ENCODE results near the gene TMEM41B. TPM values are rescaled to one million over a fixed set of nuclear protein-coding genes. Genes with fewer than 3 reads are reported as not detected.
A peak's percentile ranks its signal among the peaks of the same experiment; 100 is the strongest.

The TMEM41B gene
- polyA plus RNA-seq, 3 donors = 5.5 to 11.3 (median 5.9) TPM

- peaks cover 100% of the 10 kb centered on the region for H3K79me2 ChIP-seq (ENCODE audit: insufficient read depth, low read length)
- H3K36me3 Mint-ChIP-seq = peaks cover 19 to 40% of the 10 kb centered on the region in 2 donors
- H3K27me3 Mint-ChIP-seq (ENCODE audit: low read depth in 3 of 3) = no peaks in the 10 kb centered on the region
- H4K20me1 ChIP-seq (ENCODE audit: insufficient read depth, low read length) = peaks cover 100% of the 10 kb centered on the region
- intact Hi-C loops (cut with micrococcal nuclease) = no loop called here
- H3K4me3 ChIP-seq (replicated peaks in 1 of 3; ENCODE audit: low read depth in 2 of 3, low read length in 3 of 3) = no peak overlapping the region
- H3K9me3 Mint-ChIP-seq = peaks cover 0 to 1% (median 0%) of the 10 kb centered on the region in 7 donors
- H3K9me3 ChIP-seq (replicated peaks in 1 of 2; ENCODE audit: control insufficient read depth in 1 of 2, insufficient read depth in 1 of 2, low read length in 2 of 2) = no peaks in the 10 kb centered on the region
- peaks cover 10 to 19% of the 10 kb centered on the region in 2 donors for H3K36me3 ChIP-seq (replicated peaks in 1 of 2; ENCODE audit: control insufficient read depth in 1 of 2, insufficient read depth in 2 of 2, low read length in 2 of 2)
- no peak overlapping the region for H3K9ac ChIP-seq (ENCODE audit: insufficient read depth, low read length, poor library complexity, severe bottlenecking)
- H3K4me2 ChIP-seq (replicated peaks; ENCODE audit: extremely low read depth, low read length, poor library complexity, severe bottlenecking) = no peak overlapping the region
- no peak overlapping the region for H2AFZ ChIP-seq (ENCODE audit: insufficient read depth, low read depth, low read length, poor library complexity, severe bottlenecking)
- no peak overlapping the region for H3K27ac ChIP-seq (ENCODE audit: low read depth in 1 of 2, low read length in 2 of 2)
- no peak for DNase-seq
- WGBS (ENCODE audit: insufficient coverage) = no CpG with 5 or more reads among the region's 3 CpGs
- H3K4me1 ChIP-seq (ENCODE audit: control insufficient read depth in 1 of 2, insufficient read depth in 2 of 2, low read length in 2 of 2) = peaks cover 22 to 34% of the 10 kb centered on the region in 2 donors
- H3K27me3 ChIP-seq (ENCODE audit: control insufficient read depth in 2 of 2, insufficient read depth in 2 of 2, low read length in 2 of 2) = no peaks in the 10 kb centered on the region
- no peak for TF ChIP-seq CTCF (IDR thresholded peaks at IDR 0.05)
- H3K4me1 Mint-ChIP-seq = peaks cover 36% of the 10 kb centered on the region
- H3K4me3 Mint-ChIP-seq = no peak overlapping the region
- H3K27ac Mint-ChIP-seq = peak overlapping the region in 2 of 7 donors; percentile 1 to 33
These were observed 60.0 kb downstream of the TMEM41B start for GRCh38 chr11:9254416-9254815.

GRCh38 chr11:9253086-9253485 lies 61.3 kb downstream of the TMEM41B start:
- no peaks in the 10 kb centered on the region for H3K9me3 Mint-ChIP-seq
- Histone ChIP-seq H3K4me2 (replicated peaks; ENCODE audit: extremely low read depth, low read length, poor library complexity, severe bottlenecking) (no peak overlapping the region), H3K36me3 (replicated peaks in 1 of 2; ENCODE audit: control insufficient read depth in 1 of 2, insufficient read depth in 2 of 2, low read length in 2 of 2) (peaks cover 10 to 14% of the 10 kb centered on the region in 2 donors), H3K27ac (ENCODE audit: low read depth in 1 of 2, low read length in 2 of 2) (peak overlapping the region in 1 of 2 donors; percentile 21), H3K27me3 (ENCODE audit: control insufficient read depth in 2 of 2, insufficient read depth in 2 of 2, low read length in 2 of 2) (no peaks in the 10 kb centered on the region), H3K9ac (ENCODE audit: insufficient read depth, low read length, poor library complexity, severe bottlenecking) (no peak overlapping the region), H3K79me2 (ENCODE audit: insufficient read depth, low read length) (peaks cover 100% of the 10 kb centered on the region), H2AFZ (ENCODE audit: insufficient read depth, low read depth, low read length, poor library complexity, severe bottlenecking) (no peak overlapping the region), H4K20me1 (ENCODE audit: insufficient read depth, low read length) (peaks cover 100% of the 10 kb centered on the region), H3K4me1 (ENCODE audit: control insufficient read depth in 1 of 2, insufficient read depth in 2 of 2, low read length in 2 of 2) (peaks cover 22 to 34% of the 10 kb centered on the region in 2 donors), H3K4me3 (replicated peaks in 1 of 3; ENCODE audit: low read depth in 2 of 3, low read length in 3 of 3) (no peak overlapping the region), H3K9me3 (replicated peaks in 1 of 2; ENCODE audit: control insufficient read depth in 1 of 2, insufficient read depth in 1 of 2, low read length in 2 of 2) (no peaks in the 10 kb centered on the region)
- TF ChIP-seq CTCF (IDR thresholded peaks at IDR 0.05) = no peak
- intact Hi-C loops (cut with micrococcal nuclease) = no loop called here
- H3K4me1 Mint-ChIP-seq = peaks cover 37% of the 10 kb centered on the region
- no peak overlapping the region for H3K4me3 Mint-ChIP-seq
- no peak for DNase-seq
- no peaks in the 10 kb centered on the region for H3K27me3 Mint-ChIP-seq (ENCODE audit: low read depth in 3 of 3)
- H3K27ac Mint-ChIP-seq = peak overlapping the region in 4 of 7 donors; percentile 8 to 54 (median 44)
- WGBS (ENCODE audit: insufficient coverage) = 13% methylated on average over 1 of the region's 3 CpGs
- H3K36me3 Mint-ChIP-seq = peaks cover 22 to 39% of the 10 kb centered on the region in 2 donors
